ENCODE results near the gene FAM181A. TPM values are rescaled to one million over a fixed set of nuclear protein-coding genes. Genes with fewer than 3 reads are reported as not detected.

Gene FAM181A
- total RNA-seq, 3 donors from 2014 or later: not detected

- H3K9me3 ChIP-seq: no peaks in the 10 kb centered on the region
- no peak for TF ChIP-seq CTCF (IDR thresholded peaks at IDR 0.05)
- no peaks in the 10 kb centered on the region for H3K36me3 ChIP-seq (ENCODE audit: low read depth)
- H3K4me1 ChIP-seq (ENCODE audit: low read depth): no peaks in the 10 kb centered on the region
- no peak for ATAC-seq
- no peak for DNase-seq
- H3K4me3 ChIP-seq: no peak overlapping the region
- intact Hi-C loops (cut with DNase I, micrococcal nuclease): no loop called here
Observed at GRCh38 chr14:93884950-93885349, 42.2 kb upstream of the FAM181A start.

- Histone ChIP-seq H3K36me3 (ENCODE audit: low read depth) (no peaks in the 10 kb centered on the region), H3K9me3 (no peaks in the 10 kb centered on the region), H3K4me1 (ENCODE audit: low read depth) (no peaks in the 10 kb centered on the region), H3K4me3 (no peak overlapping the region)
- ATAC-seq: no peak
- DNase-seq: no peak
- intact Hi-C loops (cut with DNase I, micrococcal nuclease): no loop called here
- TF ChIP-seq CTCF (IDR thresholded peaks at IDR 0.05): no peak
Observed at GRCh38 chr14:93888995-93889394, 38.1 kb upstream of the FAM181A start.

GRCh38 chr14:93889739-93890483 lies 37.2 kb upstream of the FAM181A start:
- no peaks in the 10 kb centered on the region for H3K36me3 ChIP-seq (ENCODE audit: low read depth)
- H3K4me3 ChIP-seq: no peak overlapping the region
- ATAC-seq: no peak
- intact Hi-C loops (cut with DNase I, micrococcal nuclease): loop anchor here in 1 of 2 donors (10.0 kb wide), 1 partner anchor 235 kb away; no protein-coding TSS in a partner anchor
- no peaks in the 10 kb centered on the region for H3K9me3 ChIP-seq
- DNase-seq: no peak
- no peaks in the 10 kb centered on the region for H3K4me1 ChIP-seq (ENCODE audit: low read depth)
- TF ChIP-seq CTCF (IDR thresholded peaks at IDR 0.05): no peak

- DNase-seq: no peak
- Histone ChIP-seq H3K4me1 (ENCODE audit: low read depth) (no peaks in the 10 kb centered on the region), H3K9me3 (no peaks in the 10 kb centered on the region), H3K36me3 (ENCODE audit: low read depth) (no peaks in the 10 kb centered on the region), H3K4me3 (no peak overlapping the region)
- no peak for TF ChIP-seq CTCF (IDR thresholded peaks at IDR 0.05)
- intact Hi-C loops (cut with DNase I, micrococcal nuclease): loop anchor here in 1 of 2 donors (10.0 kb wide), 1 partner anchor 237 kb away; no protein-coding TSS in a partner anchor
- ATAC-seq: peak; percentile 62
Observed at GRCh38 chr14:93891756-93892504, 35.2 kb upstream of the FAM181A start.

- no peak overlapping the region for H3K4me3 ChIP-seq
- intact Hi-C loops (cut with DNase I, micrococcal nuclease): loop anchor here in 1 of 2 donors (10.0 kb wide), 1 partner anchor 238 kb away; no protein-coding TSS in a partner anchor
Observed at GRCh38 chr14:93892505-93892839, 34.7 kb upstream of the FAM181A start.

More at GRCh38 chr14:93892505-93892839, 34.7 kb upstream of the FAM181A start:
- ATAC-seq (no peak), DNase-seq (no peak)
- TF ChIP-seq CTCF (IDR thresholded peaks at IDR 0.05): no peak
- H3K4me1 ChIP-seq (ENCODE audit: low read depth): no peaks in the 10 kb centered on the region
- H3K36me3 ChIP-seq (ENCODE audit: low read depth): no peaks in the 10 kb centered on the region
- no peaks in the 10 kb centered on the region for H3K9me3 ChIP-seq

Data from mucosa of descending colon (tissue), 3 donors.